ENCODE measurements around the gene SLC23A1.
"Not testable (repeated sequence)": the region's sequence is repeated elsewhere in the genome, so short reads cannot be mapped to it uniquely, and the experiment has no call there.

Gene SLC23A1

GRCh38 chr5:139383275-139383992 is at the start of gene SLC23A1:
SLC23A1 (minus strand) TSS chr5:139383297; CDS start chr5:139383253, 44 bp downstream.
- no peak for ATAC-seq

GRCh38 chr5:139431706-139432105 is 48.6 kb upstream of the SLC23A1 start:
- DNase-seq, result no peak
- no peak for ATAC-seq

More at GRCh38 chr5:139383275-139383992, at the start of gene SLC23A1:
- DNase-seq, result no peak

GRCh38 chr5:139430015-139430414 is 46.9 kb upstream of the SLC23A1 start:
- ATAC-seq, result no peak
- DNase-seq, result no peak

- DNase-seq (no peak), ATAC-seq (no peak)
Measured at GRCh38 chr5:139426203-139426885, 43.2 kb upstream of the SLC23A1 start.

GRCh38 chr5:139425497-139425896 is 42.4 kb upstream of the SLC23A1 start:
- no peak for DNase-seq

GRCh38 chr5:139422307-139422893 is 39.3 kb upstream of the SLC23A1 start:
- DNase-seq (peak; percentile 51), ATAC-seq (peak; percentile 83)

More at GRCh38 chr5:139425497-139425896, 42.4 kb upstream of the SLC23A1 start:
- no peak for ATAC-seq

- DNase-seq (no peak), ATAC-seq (no peak)
Measured at GRCh38 chr5:139419226-139420192, 36.4 kb upstream of the SLC23A1 start.

GRCh38 chr5:139418793-139419192 is 35.7 kb upstream of the SLC23A1 start:
- ATAC-seq (no peak), DNase-seq (no peak)

GRCh38 chr5:139417214-139417613 is 34.1 kb upstream of the SLC23A1 start:
- DNase-seq (no peak), ATAC-seq (no peak)

- DNase-seq, result no peak
- no peak for ATAC-seq
Measured at GRCh38 chr5:139416651-139417050, 33.6 kb upstream of the SLC23A1 start.

- no peak for ATAC-seq
Measured at GRCh38 chr5:139415869-139416268, 32.8 kb upstream of the SLC23A1 start.

GRCh38 chr5:139415221-139415861 is 32.2 kb upstream of the SLC23A1 start:
- ATAC-seq, result peak; percentile 82
- peak; percentile 53 for DNase-seq

More at GRCh38 chr5:139415869-139416268, 32.8 kb upstream of the SLC23A1 start:
- no peak for DNase-seq

GRCh38 chr5:139414581-139415130 is 31.6 kb upstream of the SLC23A1 start:
- DNase-seq, result peak; percentile 48
- peak; percentile 58 for ATAC-seq

- ATAC-seq (peak; percentile 25), DNase-seq (peak; percentile 17)
Measured at GRCh38 chr5:139413963-139414362, 30.9 kb upstream of the SLC23A1 start.

GRCh38 chr5:139413153-139413552 is 30.1 kb upstream of the SLC23A1 start:
- DNase-seq (no peak), ATAC-seq (no peak)

- ATAC-seq (no peak), DNase-seq (no peak)
Measured at GRCh38 chr5:139410993-139411828, 28.1 kb upstream of the SLC23A1 start.

GRCh38 chr5:139410121-139410992 is 27.3 kb upstream of the SLC23A1 start:
- ATAC-seq (no peak), DNase-seq (no peak)

- not testable (repeated sequence) for ATAC-seq, DNase-seq
Measured at GRCh38 chr5:139409116-139409515, 26.0 kb upstream of the SLC23A1 start.

GRCh38 chr5:139408191-139408590 is 25.1 kb upstream of the SLC23A1 start:
- ATAC-seq (no peak), DNase-seq (no peak)

All from stimulated activated naive CD8-positive, alpha-beta T cell treated with anti-CD3 and anti-CD28 coated beads, Interleukin-15, Interleukin-2, amounts not matched to agents 100 U/mL and 50 U/mL, for 24 hours (primary cell).